ENCODE measurements around the gene YLPM1. TPM values are rescaled to one million over a fixed set of nuclear protein-coding genes. Genes with fewer than 3 reads are reported as not detected.

YLPM1 gene
- total RNA-seq: 89.7 TPM

DNA sequence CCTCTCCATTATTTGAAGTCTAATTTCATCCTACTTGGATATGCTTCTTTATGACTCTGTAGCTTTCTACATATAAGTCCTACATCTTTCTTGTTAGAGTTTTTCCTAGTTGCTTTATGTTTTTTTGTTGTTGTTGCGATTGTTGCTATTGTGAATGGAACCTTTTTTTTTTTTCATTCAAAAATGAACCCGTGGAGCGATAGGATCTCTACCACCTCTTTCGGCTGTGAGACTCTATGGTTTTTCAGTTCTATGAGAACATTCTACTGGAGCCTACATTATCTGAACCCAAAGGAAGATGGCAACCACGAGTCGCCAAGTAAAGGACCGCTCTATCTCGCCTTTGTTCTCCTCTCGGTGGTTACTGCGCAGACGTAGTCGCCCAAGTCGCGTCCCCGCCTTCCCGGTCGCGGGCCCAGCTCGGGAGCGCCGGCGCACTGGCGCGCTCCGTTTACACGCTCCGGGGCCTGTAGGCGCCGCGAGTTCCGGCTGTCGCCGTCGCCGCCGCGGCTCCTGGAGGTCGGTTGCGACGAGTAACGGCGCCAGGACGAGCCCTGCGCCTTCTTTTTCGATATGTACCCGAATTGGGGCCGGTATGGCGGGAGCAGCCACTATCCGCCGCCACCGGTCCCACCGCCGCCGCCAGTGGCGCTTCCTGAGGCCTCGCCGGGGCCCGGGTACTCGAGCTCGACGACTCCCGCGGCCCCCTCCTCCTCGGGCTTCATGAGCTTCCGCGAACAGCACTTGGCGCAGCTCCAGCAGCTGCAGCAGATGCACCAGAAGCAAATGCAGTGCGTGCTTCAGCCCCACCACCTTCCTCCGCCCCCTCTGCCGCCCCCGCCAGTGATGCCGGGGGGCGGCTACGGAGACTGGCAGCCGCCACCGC is at the start of gene YLPM1:
TSS of gene YLPM1 (plus strand) at position 400 of the 886 bp plus-strand sequence. CDS start at position 574, 174 bp downstream.

DNA sequence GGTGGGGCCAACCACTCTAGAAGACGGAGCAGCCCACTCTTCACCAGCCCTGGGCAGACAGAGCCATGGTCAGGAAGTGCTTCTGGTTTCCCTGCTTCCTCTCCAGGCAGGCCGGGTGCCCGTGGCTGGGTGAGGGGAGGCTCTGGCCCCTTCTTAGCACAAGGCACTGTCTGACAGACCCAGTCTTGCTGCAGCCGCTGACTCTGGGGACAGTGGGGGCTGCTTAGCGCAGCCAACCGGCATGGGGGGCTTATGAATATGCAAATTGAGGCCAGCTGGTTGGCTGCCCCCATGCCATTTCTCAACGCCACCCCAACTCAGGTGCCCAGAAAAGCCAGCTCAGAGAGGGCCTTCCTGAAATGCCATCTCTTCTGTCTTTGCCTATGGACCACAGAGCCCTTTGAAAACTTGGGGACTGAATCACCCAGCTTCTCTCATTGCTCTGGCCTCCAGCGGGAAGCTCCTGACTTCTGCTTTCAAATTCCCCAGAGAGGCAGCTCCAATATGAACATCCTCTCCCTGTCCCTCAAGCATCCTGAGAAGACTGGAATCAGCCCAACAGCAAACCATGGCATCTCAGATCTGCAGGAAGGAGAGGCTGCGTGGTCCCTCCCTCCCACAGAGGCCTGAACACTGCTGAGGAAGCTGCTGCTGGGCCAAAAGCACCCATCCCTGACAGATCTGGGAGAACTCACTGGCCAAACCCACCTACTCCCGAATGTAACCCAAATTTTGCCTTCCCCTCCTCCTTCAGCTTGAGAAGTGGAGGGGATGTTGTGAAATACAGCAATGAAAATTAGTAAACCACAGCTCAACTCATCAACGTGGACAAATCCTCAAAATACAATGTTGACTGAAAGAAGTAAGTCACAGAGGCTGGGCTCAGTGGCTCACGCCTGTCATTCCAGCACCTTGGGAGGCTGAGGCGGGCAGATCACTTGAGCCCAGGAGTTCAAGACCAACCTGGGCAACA is 113.1 kb downstream of the YLPM1 start, which contains the start of gene PROX2:
TSS of gene PROX2 (minus strand) at position 205 of the 973 bp plus-strand sequence. CDS start 12,311 bp downstream, outside the sequence.

GRCh38 chr14:74881431-74882102 is 118.5 kb downstream of the YLPM1 start, which contains the start of gene DLST:
Gene DLST (plus strand): TSS chr14:74881916. CDS start chr14:74881954, 38 bp downstream.

Other genes starting within 250 kb of the YLPM1 start
- 1.2 TPM for gene LTBP2, start 151.1 kb upstream of the YLPM1 start, total RNA-seq
- 64.4 TPM for gene AREL1, start 50.2 kb upstream of the YLPM1 start, total RNA-seq
- 20.1 TPM for gene FCF1, start 50.2 kb upstream of the YLPM1 start, total RNA-seq
- not detected for gene PROX2, start 112.8 kb downstream of the YLPM1 start, total RNA-seq
- 40.4 TPM for gene DLST, start 118.6 kb downstream of the YLPM1 start, total RNA-seq
- 39.9 TPM for gene RPS6KL1, start 159.9 kb downstream of the YLPM1 start, total RNA-seq
- gene PGF, start 192.3 kb downstream of the YLPM1 start, total RNA-seq: 2.8 TPM
- gene EIF2B2, start 239.6 kb downstream of the YLPM1 start, total RNA-seq: 24.0 TPM

All from diencephalon (tissue), 1 donor.